CD14-positive monocyte (primary cell): ENCODE results near the gene TTC12. TPM values are rescaled to one million over a fixed set of nuclear protein-coding genes. Genes with fewer than 3 reads are reported as not detected.

ENCODE experiments used
- DNase-seq, 3 donors: peaks; one replicate each; pipeline ENCODE4 v3.0.0-alpha.2; 2011 to 2022
- H2AFZ ChIP-seq: 2 replicates; pipeline ENCODE4 v1.6.0; 2012; ENCODE audit warnings: mild to moderate bottlenecking, low read depth, low read length, inconsistent platforms; ENCODE audit not compliant: insufficient read depth, poor library complexity, severe bottlenecking
- H3K27ac ChIP-seq, 2 donors: 1 replicate in 1 of 2; 2 replicates in 1 of 2; pipeline ENCODE4 v1.5.1; 2012 to 2013; ENCODE audit warnings: low read length in 2 of 2, control low read depth in 1 of 2, inconsistent platforms in 1 of 2, low read depth in 1 of 2, mild to moderate bottlenecking in 1 of 2
- H3K27me3 ChIP-seq, 2 donors: one replicate each; pipeline versions ENCODE4 v1.6.0 to v1.6.1; 2011 to 2013; ENCODE audit warnings: low read length in 2 of 2; ENCODE audit not compliant: control insufficient read depth in 2 of 2, insufficient read depth in 2 of 2
- H3K36me3 ChIP-seq, 2 donors: replicated peaks in 1 of 2; 1 replicate in 1 of 2; 2 replicates in 1 of 2; pipeline versions ENCODE4 v1.5.1 to v1.6.1; 2012 to 2013; ENCODE audit warnings: low read length in 2 of 2, control low read depth in 1 of 2, inconsistent platforms in 1 of 2, mild to moderate bottlenecking in 1 of 2; ENCODE audit not compliant: insufficient read depth in 2 of 2, control insufficient read depth in 1 of 2
- H3K4me1 ChIP-seq, 2 donors: 1 replicate in 1 of 2; 2 replicates in 1 of 2; pipeline versions ENCODE4 v1.5.1 to v1.6.1; 2012 to 2013; ENCODE audit warnings: low read length in 2 of 2, control low read depth in 1 of 2, inconsistent platforms in 1 of 2, mild to moderate bottlenecking in 1 of 2, moderate library complexity in 1 of 2; ENCODE audit not compliant: insufficient read depth in 2 of 2, control insufficient read depth in 1 of 2
- H3K4me2 ChIP-seq: replicated peaks from 2 replicates; pipeline ENCODE3; 2012; ENCODE audit warnings: low read length, moderate library complexity, mild to moderate bottlenecking; ENCODE audit not compliant: poor library complexity, severe bottlenecking; ENCODE audit errors: extremely low read depth
- H3K4me3 ChIP-seq, 3 experiments: fragments of 200-600 bp in 1 of 3; sonication (generic) in 1 of 3; replicated peaks in 1 of 3; 1 replicate in 2 of 3; 2 replicates in 1 of 3; pipeline ENCODE4 v1.5.1; 2011 to 2013; ENCODE audit warnings: low read length in 3 of 3, mild to moderate bottlenecking in 3 of 3, control low read depth in 2 of 3, low read depth in 2 of 3, inconsistent platforms in 1 of 3, moderate library complexity in 1 of 3
- H3K79me2 ChIP-seq: 2 replicates; pipeline ENCODE4 v1.6.0; 2012; ENCODE audit warnings: mild to moderate bottlenecking, control low read depth, inconsistent platforms, low read length, moderate library complexity; ENCODE audit not compliant: insufficient read depth
- H3K9ac ChIP-seq: 2 replicates; pipeline ENCODE4 v1.6.0; 2017; ENCODE audit warnings: low read length, mild to moderate bottlenecking; ENCODE audit not compliant: insufficient read depth, poor library complexity, severe bottlenecking
- H3K9me3 ChIP-seq, 2 donors: replicated peaks in 1 of 2; 1 replicate in 1 of 2; 2 replicates in 1 of 2; pipeline versions ENCODE4 v1.5.1 to v1.6.1; 2012 to 2013; ENCODE audit warnings: low read length in 2 of 2, control low read depth in 1 of 2; ENCODE audit not compliant: control insufficient read depth in 1 of 2, insufficient read depth in 1 of 2
- H4K20me1 ChIP-seq: 2 replicates; pipeline ENCODE4 v1.6.0; 2012; ENCODE audit warnings: mild to moderate bottlenecking, low read length, control low read depth, moderate library complexity; ENCODE audit not compliant: insufficient read depth
- H3K27ac Mint-ChIP-seq, 7 donors: one replicate each; pipeline ENCODE4 v1.8.0; 2020; ENCODE audit warnings: mild to moderate bottlenecking in 7 of 7, mixed read lengths in 7 of 7, moderate library complexity in 6 of 7, inconsistent platforms in 2 of 7
- H3K27me3 Mint-ChIP-seq, 3 donors: one replicate each; pipeline ENCODE4 v1.8.0; 2021 to 2022; ENCODE audit warnings: low read depth in 3 of 3, mild to moderate bottlenecking in 3 of 3, mixed read lengths in 3 of 3, moderate library complexity in 3 of 3, inconsistent platforms in 1 of 3
- H3K36me3 Mint-ChIP-seq, 2 donors: one replicate each; pipeline ENCODE4 v1.8.0; 2020; ENCODE audit warnings: mixed read lengths in 2 of 2, inconsistent platforms in 1 of 2, mild to moderate bottlenecking in 1 of 2
- H3K4me1 Mint-ChIP-seq: one replicate; pipeline ENCODE4 v1.8.0; 2020; ENCODE audit warnings: mild to moderate bottlenecking, mixed read lengths
- H3K4me3 Mint-ChIP-seq, 2 donors: one replicate each; pipeline ENCODE4 v1.8.0; 2020; ENCODE audit warnings: mild to moderate bottlenecking in 2 of 2, mixed read lengths in 2 of 2, moderate library complexity in 1 of 2
- H3K9me3 Mint-ChIP-seq, 7 donors: one replicate each; pipeline ENCODE4 v1.8.0; 2020 to 2022; ENCODE audit warnings: mixed read lengths in 7 of 7, mild to moderate bottlenecking in 6 of 7, moderate library complexity in 6 of 7, inconsistent platforms in 2 of 7
- WGBS: methylation state at CpG from one replicate; pipeline ENCODE4 v1.1.5; 2013; ENCODE audit warnings: missing lambda C conversion rate; ENCODE audit not compliant: insufficient coverage; 5-methylcytosine and 5-hydroxymethylcytosine counted together
- intact Hi-C, 2 donors: fragments of 100-400 bp; cut with micrococcal nuclease; formaldehyde crosslinking; loops; one replicate each; pipeline versions ENCODE4 v1.15.0 to v1.15.1; 2023
- polyA plus RNA-seq, 3 donors: library from polyadenylated mRNA; depleted of rRNA in 1 of 3; unstranded in 2 of 3; stranded (reverse) in 1 of 3; fragments of 300-500 nt in 2 of 3; fragments of >200 nt in 1 of 3; fragmentation: Illumina TruSeq in 2 of 3; gene quantifications; 1 replicate in 2 of 3; 2 replicates in 1 of 3; pipeline ENCODE4 v1.2.3, GENCODE V29; 2012 to 2021
- TF ChIP-seq, protein P1 (sequence below): fragments of 200-600 bp; IDR thresholded peaks from one replicate; pipeline ENCODE4 v1.8.0; 2022; ENCODE audit warnings: antibody characterized with exemption, mild to moderate bottlenecking

Gene TTC12
- polyA plus RNA-seq, 3 donors: 1.7 to 3.0 (median 2.4) TPM

DNA sequence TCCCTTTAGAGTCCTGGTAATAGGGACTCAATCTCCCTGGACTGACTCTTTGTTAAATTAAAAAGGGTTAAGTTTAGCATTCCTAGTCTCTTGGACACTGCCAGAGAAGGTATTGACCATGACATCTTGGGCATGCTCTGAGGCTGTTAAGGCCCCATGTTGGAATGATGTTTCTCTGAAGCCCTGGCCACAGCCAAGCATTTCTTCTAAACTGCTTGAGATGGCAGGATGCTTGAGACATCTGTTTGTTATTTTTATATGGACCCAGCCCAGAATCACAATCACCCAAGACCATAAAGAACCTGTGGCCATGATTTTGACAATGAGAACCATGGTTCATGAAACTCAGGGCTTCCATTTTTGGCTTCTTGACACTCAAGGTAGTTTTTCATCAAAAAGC, 67.7 kb downstream of the TTC12 start:
- Mint-ChIP-seq H3K9me3 (peaks cover 0 to 2% (median 0%) of the 10 kb centered on the region in 7 donors), H3K4me1 (no peaks in the 10 kb centered on the region), H3K36me3 (no peaks in the 10 kb centered on the region), H3K27ac (no peak overlapping the region), H3K4me3 (no peak overlapping the region), H3K27me3 (peaks cover 3 to 8% (median 6%) of the 10 kb centered on the region in 3 donors)
- no peaks in the 10 kb centered on the region for H3K9me3 ChIP-seq
- H3K9ac ChIP-seq: no peak overlapping the region
- H3K27ac ChIP-seq: no peak overlapping the region
- no peaks in the 10 kb centered on the region for H3K79me2 ChIP-seq
- no peak overlapping the region for H3K4me2 ChIP-seq
- no peaks in the 10 kb centered on the region for H3K4me1 ChIP-seq
- DNase-seq: no peak
- intact Hi-C loops: no loop called here
- H3K4me3 ChIP-seq: no peak overlapping the region
- TF ChIP-seq, protein P1, sequence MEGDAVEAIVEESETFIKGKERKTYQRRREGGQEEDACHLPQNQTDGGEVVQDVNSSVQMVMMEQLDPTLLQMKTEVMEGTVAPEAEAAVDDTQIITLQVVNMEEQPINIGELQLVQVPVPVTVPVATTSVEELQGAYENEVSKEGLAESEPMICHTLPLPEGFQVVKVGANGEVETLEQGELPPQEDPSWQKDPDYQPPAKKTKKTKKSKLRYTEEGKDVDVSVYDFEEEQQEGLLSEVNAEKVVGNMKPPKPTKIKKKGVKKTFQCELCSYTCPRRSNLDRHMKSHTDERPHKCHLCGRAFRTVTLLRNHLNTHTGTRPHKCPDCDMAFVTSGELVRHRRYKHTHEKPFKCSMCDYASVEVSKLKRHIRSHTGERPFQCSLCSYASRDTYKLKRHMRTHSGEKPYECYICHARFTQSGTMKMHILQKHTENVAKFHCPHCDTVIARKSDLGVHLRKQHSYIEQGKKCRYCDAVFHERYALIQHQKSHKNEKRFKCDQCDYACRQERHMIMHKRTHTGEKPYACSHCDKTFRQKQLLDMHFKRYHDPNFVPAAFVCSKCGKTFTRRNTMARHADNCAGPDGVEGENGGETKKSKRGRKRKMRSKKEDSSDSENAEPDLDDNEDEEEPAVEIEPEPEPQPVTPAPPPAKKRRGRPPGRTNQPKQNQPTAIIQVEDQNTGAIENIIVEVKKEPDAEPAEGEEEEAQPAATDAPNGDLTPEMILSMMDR: no peak
- H4K20me1 ChIP-seq: no peaks in the 10 kb centered on the region
- no peaks in the 10 kb centered on the region for H3K36me3 ChIP-seq
- no peak overlapping the region for H2AFZ ChIP-seq
- H3K27me3 ChIP-seq: peaks cover 0 to 6% of the 10 kb centered on the region in 2 donors

DNA sequence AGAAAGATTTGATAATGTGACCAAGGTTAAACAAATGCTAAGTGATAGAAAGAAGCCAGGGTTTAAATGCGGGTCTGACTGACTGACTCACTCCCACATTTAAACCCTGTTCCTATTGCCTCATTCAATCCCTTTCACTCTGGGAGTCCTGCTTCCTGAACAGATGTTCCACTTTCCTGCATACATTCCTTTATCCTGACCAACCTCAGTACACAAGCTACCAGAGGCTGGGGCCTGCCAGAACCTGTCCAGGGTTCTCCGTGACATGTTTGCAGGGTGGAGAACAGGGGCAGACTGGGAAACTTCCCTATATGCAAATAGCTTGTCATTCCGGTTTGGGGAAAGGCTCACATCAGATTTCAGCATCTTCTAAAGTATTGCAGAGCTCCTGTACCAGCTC, 70.2 kb downstream of the TTC12 start:
- Mint-ChIP-seq H3K27me3 (peaks cover 3 to 11% (median 11%) of the 10 kb centered on the region in 3 donors), H3K36me3 (no peaks in the 10 kb centered on the region), H3K4me1 (no peaks in the 10 kb centered on the region), H3K4me3 (no peak overlapping the region), H3K27ac (no peak overlapping the region), H3K9me3 (peaks cover 0 to 2% (median 0%) of the 10 kb centered on the region in 7 donors)
- Histone ChIP-seq H3K36me3 (no peaks in the 10 kb centered on the region), H3K4me1 (no peaks in the 10 kb centered on the region), H3K27me3 (peaks cover 0 to 29% of the 10 kb centered on the region in 2 donors), H3K4me2 (no peak overlapping the region), H2AFZ (no peak overlapping the region), H4K20me1 (no peaks in the 10 kb centered on the region), H3K4me3 (no peak overlapping the region), H3K9ac (no peak overlapping the region), H3K79me2 (no peaks in the 10 kb centered on the region), H3K27ac (no peak overlapping the region), H3K9me3 (no peaks in the 10 kb centered on the region)
- 86% methylated on average over 2 of the region's 3 CpGs for WGBS
- no peak for DNase-seq
- TF ChIP-seq, protein P1: no peak
- intact Hi-C loops: no loop called here
